HepG2 (cell line): Measurements from ENCODE around the gene AMZ1. TPM values are rescaled to one million over a fixed set of nuclear protein-coding genes. Genes with fewer than 3 reads are reported as not detected.
A peak's percentile ranks its signal among the peaks of the same experiment; 100 is the strongest.

ENCODE experiments used
- FOSL2 ChIP-seq: sonication (generic); formaldehyde crosslinking; IDR thresholded peaks from 2 replicates; pipeline ENCODE4 v1.4.0; 2020; ENCODE audit warnings: missing genetic modification reagents
- HCFC1 ChIP-seq: fragments of 150-350 bp; IDR thresholded peaks from 2 replicates; pipeline ENCODE4 v1.6.1; 2014; ENCODE audit warnings: low read depth, low read length
- HMGXB3 ChIP-seq: sonication (generic); formaldehyde crosslinking; IDR thresholded peaks from 2 replicates; pipeline ENCODE4 v1.4.0; 2020; ENCODE audit warnings: missing genetic modification reagents, borderline replicate concordance
- KDM1A ChIP-seq: IDR thresholded peaks from 2 replicates; pipeline ENCODE4 v1.6.1; 2016; ENCODE audit warnings: missing compliant biosample characterization
- KLF9 ChIP-seq: IDR thresholded peaks from 2 replicates; pipeline ENCODE4 v1.6.1; 2016; ENCODE audit warnings: low read depth
- MAFF ChIP-seq: IDR thresholded peaks from 2 replicates; pipeline ENCODE4 v1.6.1; 2011; ENCODE audit warnings: low read depth, low read length, improper control_type of control experiment
- NFKBIZ ChIP-seq: IDR thresholded peaks from 2 replicates; pipeline ENCODE4 v1.6.1; 2018; ENCODE audit warnings: missing genetic modification reagents, missing compliant biosample characterization
- NPAS2 ChIP-seq: sonication (generic); formaldehyde crosslinking; IDR thresholded peaks from 2 replicates; pipeline ENCODE4 v1.8.0; 2022; ENCODE audit warnings: mild to moderate bottlenecking, missing genetic modification reagents, borderline replicate concordance
- PHF20 ChIP-seq: sonication (generic); formaldehyde crosslinking; IDR thresholded peaks from 2 replicates; pipeline ENCODE4 v1.5.0; 2020; ENCODE audit warnings: mild to moderate bottlenecking, missing genetic modification reagents
- PLRG1 ChIP-seq: fragments of 450-650 bp; conservative IDR thresholded peaks from 2 replicates; pipeline ENCODE4 v1.6.1; 2016
- RCOR2 ChIP-seq: IDR thresholded peaks from 2 replicates; pipeline ENCODE4 v1.6.1; 2016; ENCODE audit warnings: missing biosample characterization, missing genetic modification reagents
- SMC3 ChIP-seq: IDR thresholded peaks from 2 replicates; pipeline ENCODE4 v1.6.1; 2011; ENCODE audit warnings: low read length, improper control_type of control experiment
- TERF1 ChIP-seq: sonication (generic); formaldehyde crosslinking; IDR thresholded peaks from 2 replicates; pipeline ENCODE4 v1.8.0; 2022; ENCODE audit warnings: mild to moderate bottlenecking, missing genetic modification reagents, moderate library complexity
- U2AF1 ChIP-seq: fragments of 200-400 bp; formaldehyde crosslinking; optimal IDR thresholded peaks from 2 replicates; pipeline ENCODE3; 2017; ENCODE audit warnings: mild to moderate bottlenecking, low read depth, low read length
- ZNF451 ChIP-seq: sonication (generic); formaldehyde crosslinking; IDR thresholded peaks from 2 replicates; pipeline ENCODE4 v1.5.0; 2020; ENCODE audit warnings: mild to moderate bottlenecking, missing genetic modification reagents
- ZNF782 ChIP-seq: sonication (generic); formaldehyde crosslinking; IDR thresholded peaks from 2 replicates; pipeline ENCODE4 v1.4.0; 2020; ENCODE audit warnings: missing genetic modification reagents, mild to moderate bottlenecking, borderline replicate concordance
- polyA plus RNA-seq, 8 experiments: library from polyadenylated mRNA; depleted of rRNA in 3 of 8; stranded (reverse) in 7 of 8; unstranded in 1 of 8; fragments of >200 nt; fragmentation: Illumina TruSeq in 4 of 8; extraction: Trizol in 4 of 8; gene quantifications; 2 replicates each; pipeline versions ENCODE4 v1.2.1 to v1.2.3, GENCODE V29; 2011 to 2016; ENCODE audit warnings: low read depth in 4 of 8, missing spikeins in 1 of 8, mixed read lengths in 1 of 8; ENCODE audit not compliant: insufficient read depth in 1 of 8
- total RNA-seq, 5 experiments: library from RNA; depleted of rRNA; stranded (reverse); fragments of >200 nt; fragmentation: Illumina TruSeq; extraction: Trizol; gene quantifications; 2 replicates each; pipeline ENCODE4 v1.2.3, GENCODE V29; 2016; ENCODE audit warnings: low read depth in 1 of 5
- TF ChIP-seq, protein P1 (sequence below): sonication (generic); formaldehyde crosslinking; IDR thresholded peaks from 2 replicates; pipeline ENCODE4 v1.4.0; 2020; ENCODE audit warnings: missing genetic modification reagents
- TF ChIP-seq, protein P2 (sequence below): sonication (generic); formaldehyde crosslinking; IDR thresholded peaks from 2 replicates; pipeline ENCODE4 v1.8.0; 2022; ENCODE audit warnings: low read depth, missing genetic modification reagents
- TF ChIP-seq, protein P3 (sequence below): sonication (generic); formaldehyde crosslinking; IDR thresholded peaks from 2 replicates; pipeline ENCODE4 v1.4.0; 2020; ENCODE audit warnings: missing genetic modification reagents, borderline replicate concordance
- TF ChIP-seq, protein P4 (sequence below): IDR thresholded peaks from 2 replicates; pipeline ENCODE4 v1.6.1; 2012; ENCODE audit warnings: inconsistent platforms

AMZ1 gene
- total and polyA plus RNA-seq, 2 of the 13 experiments (the other 11 are each of a cell fraction or from before 2014, with no cell fraction given) = 0.03 TPM; not detected in 1

DNA sequence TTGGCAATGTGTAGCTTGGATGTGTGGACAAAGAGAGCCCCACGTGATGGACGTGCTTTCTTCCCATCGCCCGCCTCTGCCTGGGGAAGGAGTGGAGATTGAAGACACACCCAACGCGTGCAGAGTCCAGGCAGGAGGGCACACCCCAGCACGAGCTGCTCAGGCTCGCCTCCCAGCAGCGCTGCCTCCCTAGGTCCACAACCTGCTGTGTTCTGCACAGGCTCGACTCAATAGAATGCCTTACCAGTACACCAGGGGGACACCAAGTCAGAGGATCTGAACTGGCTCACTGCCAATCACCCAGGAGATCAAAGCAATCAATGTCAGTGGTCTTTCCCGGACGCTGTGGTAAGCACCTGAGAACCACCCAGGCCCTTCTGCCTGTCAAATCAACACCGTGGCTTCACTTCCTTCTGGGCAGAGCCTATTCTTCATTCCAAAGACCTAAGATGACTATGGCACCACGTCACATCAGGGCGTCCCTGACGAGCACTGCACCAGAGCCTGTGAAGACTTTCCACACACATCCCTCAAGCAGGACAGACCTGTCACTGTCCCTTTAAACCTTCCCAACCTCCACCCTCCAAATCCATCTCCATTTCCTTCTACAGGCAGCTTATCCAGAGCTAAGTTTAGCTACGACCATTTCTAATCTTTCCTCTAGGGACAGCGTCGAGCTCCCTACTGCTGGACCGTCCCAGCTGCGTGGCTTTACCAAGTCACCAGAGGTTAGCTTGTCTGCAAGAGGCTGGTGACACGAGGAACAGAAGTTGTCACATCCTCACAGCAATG lies 72.3 kb downstream of the AMZ1 start (continued):
- TF ChIP-seq FOSL2 (CRISPR knock-in tag) (peak; percentile 13), U2AF1 (no peak), HMGXB3 (no peak), SMC3 (peak; percentile 40; the same call in 1 of the 2 replicates), TERF1 (CRISPR knock-in tag) (no peak), NPAS2 (CRISPR knock-in tag) (no peak), PHF20 (no peak), KLF9 (CRISPR knock-in tag) (no peak), PLRG1 (no peak), HCFC1 (no peak), KDM1A (CRISPR knock-in tag) (no peak), MAFF (no peak), ZNF782 (no peak), RCOR2 (CRISPR knock-in tag) (no peak), ZNF451 (CRISPR knock-in tag) (no peak), NFKBIZ (CRISPR knock-in tag) (no peak)
- TF ChIP-seq, protein P1, sequence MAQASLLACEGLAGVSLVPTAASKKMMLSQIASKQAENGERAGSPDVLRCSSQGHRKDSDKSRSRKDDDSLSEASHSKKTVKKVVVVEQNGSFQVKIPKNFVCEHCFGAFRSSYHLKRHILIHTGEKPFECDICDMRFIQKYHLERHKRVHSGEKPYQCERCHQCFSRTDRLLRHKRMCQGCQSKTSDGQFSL (CRISPR knock-in tag) = no peak
- TF ChIP-seq, protein P2, sequence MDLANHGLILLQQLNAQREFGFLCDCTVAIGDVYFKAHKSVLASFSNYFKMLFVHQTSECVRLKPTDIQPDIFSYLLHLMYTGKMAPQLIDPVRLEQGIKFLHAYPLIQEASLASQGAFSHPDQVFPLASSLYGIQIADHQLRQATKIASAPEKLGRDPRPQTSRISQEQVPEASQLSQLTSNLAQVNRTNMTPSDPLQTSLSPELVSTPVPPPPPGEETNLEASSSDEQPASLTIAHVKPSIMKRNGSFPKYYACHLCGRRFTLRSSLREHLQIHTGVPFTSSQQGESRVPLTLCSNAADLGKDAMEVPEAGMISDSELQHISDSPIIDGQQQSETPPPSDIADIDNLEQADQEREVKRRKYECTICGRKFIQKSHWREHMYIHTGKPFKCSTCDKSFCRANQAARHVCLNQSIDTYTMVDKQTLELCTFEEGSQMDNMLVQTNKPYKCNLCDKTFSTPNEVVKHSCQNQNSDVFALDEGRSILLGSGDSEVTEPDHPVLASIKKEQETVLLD (CRISPR knock-in tag) = no peak
- TF ChIP-seq, protein P3, sequence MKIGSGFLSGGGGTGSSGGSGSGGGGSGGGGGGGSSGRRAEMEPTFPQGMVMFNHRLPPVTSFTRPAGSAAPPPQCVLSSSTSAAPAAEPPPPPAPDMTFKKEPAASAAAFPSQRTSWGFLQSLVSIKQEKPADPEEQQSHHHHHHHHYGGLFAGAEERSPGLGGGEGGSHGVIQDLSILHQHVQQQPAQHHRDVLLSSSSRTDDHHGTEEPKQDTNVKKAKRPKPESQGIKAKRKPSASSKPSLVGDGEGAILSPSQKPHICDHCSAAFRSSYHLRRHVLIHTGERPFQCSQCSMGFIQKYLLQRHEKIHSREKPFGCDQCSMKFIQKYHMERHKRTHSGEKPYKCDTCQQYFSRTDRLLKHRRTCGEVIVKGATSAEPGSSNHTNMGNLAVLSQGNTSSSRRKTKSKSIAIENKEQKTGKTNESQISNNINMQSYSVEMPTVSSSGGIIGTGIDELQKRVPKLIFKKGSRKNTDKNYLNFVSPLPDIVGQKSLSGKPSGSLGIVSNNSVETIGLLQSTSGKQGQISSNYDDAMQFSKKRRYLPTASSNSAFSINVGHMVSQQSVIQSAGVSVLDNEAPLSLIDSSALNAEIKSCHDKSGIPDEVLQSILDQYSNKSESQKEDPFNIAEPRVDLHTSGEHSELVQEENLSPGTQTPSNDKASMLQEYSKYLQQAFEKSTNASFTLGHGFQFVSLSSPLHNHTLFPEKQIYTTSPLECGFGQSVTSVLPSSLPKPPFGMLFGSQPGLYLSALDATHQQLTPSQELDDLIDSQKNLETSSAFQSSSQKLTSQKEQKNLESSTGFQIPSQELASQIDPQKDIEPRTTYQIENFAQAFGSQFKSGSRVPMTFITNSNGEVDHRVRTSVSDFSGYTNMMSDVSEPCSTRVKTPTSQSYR = no peak
- TF ChIP-seq, protein P4, sequence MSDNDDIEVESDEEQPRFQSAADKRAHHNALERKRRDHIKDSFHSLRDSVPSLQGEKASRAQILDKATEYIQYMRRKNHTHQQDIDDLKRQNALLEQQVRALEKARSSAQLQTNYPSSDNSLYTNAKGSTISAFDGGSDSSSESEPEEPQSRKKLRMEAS = 0 out of 2 replicates have a peak, but pooled peaks have one; percentile 17
